Activated naive CD8-positive, alpha-beta T cell (primary cell): ENCODE results near the gene RASSF3.

Experiments
- H3K27ac Mint-ChIP-seq: one replicate; pipeline ENCODE4 v1.8.0; 2021; ENCODE audit warnings: mixed read lengths
- H3K27me3 Mint-ChIP-seq: one replicate; pipeline ENCODE4 v1.8.0; 2021; ENCODE audit warnings: mixed read lengths
- H3K36me3 Mint-ChIP-seq: one replicate; pipeline ENCODE4 v1.8.0; 2021; ENCODE audit warnings: mixed read lengths
- H3K4me1 Mint-ChIP-seq: one replicate; pipeline ENCODE4 v1.8.0; 2021; ENCODE audit warnings: low read depth, mixed read lengths
- H3K4me3 Mint-ChIP-seq: one replicate; pipeline ENCODE4 v1.8.0; 2021; ENCODE audit warnings: mild to moderate bottlenecking, mixed read lengths
- H3K9me3 Mint-ChIP-seq: one replicate; pipeline ENCODE4 v1.8.0; 2021; ENCODE audit warnings: low read depth, mixed read lengths

Gene RASSF3

DNA sequence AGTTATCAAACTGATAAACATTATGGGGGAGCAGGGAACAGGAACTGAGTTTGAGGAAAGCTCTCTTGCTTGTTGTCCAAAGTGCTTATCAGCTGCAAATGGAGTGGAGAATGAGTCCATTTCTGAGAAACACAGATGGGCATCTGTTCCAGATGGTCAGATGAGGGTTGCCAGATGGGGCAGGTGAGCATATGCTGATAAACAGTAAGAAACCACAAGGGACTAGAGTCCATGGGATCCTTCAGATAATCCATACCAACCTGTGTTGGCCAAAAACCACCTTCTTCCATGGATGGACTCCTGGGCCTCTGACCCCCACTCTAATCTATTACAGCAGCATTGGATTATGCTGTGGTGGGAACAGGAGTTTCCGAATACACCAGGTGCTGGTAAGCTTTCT, 110.6 kb downstream of the RASSF3 start:
- no peak overlapping the region for H3K4me3 Mint-ChIP-seq
- no peaks in the 10 kb centered on the region for H3K9me3 Mint-ChIP-seq
- peaks cover 19% of the 10 kb centered on the region for H3K4me1 Mint-ChIP-seq
- H3K36me3 Mint-ChIP-seq: peaks cover 31% of the 10 kb centered on the region
- no peak overlapping the region for H3K27ac Mint-ChIP-seq
- no peaks in the 10 kb centered on the region for H3K27me3 Mint-ChIP-seq

GRCh38 chr12:64722835-64723234, 112.5 kb downstream of the RASSF3 start:
- Mint-ChIP-seq H3K9me3 (no peaks in the 10 kb centered on the region), H3K27ac (no peak overlapping the region), H3K4me1 (peaks cover 12% of the 10 kb centered on the region), H3K4me3 (no peak overlapping the region), H3K27me3 (no peaks in the 10 kb centered on the region), H3K36me3 (peaks cover 29% of the 10 kb centered on the region)

- H3K36me3 Mint-ChIP-seq: peaks cover 29% of the 10 kb centered on the region
- H3K4me3 Mint-ChIP-seq: no peak overlapping the region
- no peaks in the 10 kb centered on the region for H3K9me3 Mint-ChIP-seq
- H3K27me3 Mint-ChIP-seq: no peaks in the 10 kb centered on the region
- H3K27ac Mint-ChIP-seq: peak overlapping the region; percentile 37
- H3K4me1 Mint-ChIP-seq: peaks cover 12% of the 10 kb centered on the region
Observed at GRCh38 chr12:64723630-64724029, 113.3 kb downstream of the RASSF3 start.

DNA sequence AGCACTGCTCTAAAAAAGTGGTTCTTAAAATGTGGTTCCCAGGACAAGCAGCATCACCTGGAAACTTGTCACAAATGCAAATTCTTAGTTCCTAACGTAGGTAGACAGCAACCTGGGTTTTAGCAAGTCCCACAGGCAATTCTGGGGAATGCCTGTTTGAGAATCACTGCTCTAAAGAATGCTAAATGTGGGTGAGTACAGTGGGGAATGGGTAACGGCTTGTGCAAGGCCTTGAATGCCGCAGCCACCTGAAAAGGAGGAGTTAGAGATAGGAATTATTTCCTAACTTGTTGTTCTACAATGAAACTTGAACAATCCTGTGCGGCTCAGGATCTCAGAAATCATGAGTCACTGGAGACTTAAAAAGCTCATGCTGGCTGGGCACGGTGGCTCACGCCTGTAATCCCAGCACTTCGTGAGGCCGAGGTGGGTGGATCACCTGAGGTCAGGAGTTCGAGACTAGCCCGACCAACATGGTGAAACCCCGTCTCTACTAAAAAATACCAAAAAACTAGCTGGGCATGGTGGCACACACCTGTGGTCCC, 114.0 kb downstream of the RASSF3 start:
- Mint-ChIP-seq H3K27ac (no peak overlapping the region), H3K27me3 (no peaks in the 10 kb centered on the region), H3K36me3 (peaks cover 27% of the 10 kb centered on the region), H3K4me3 (no peak overlapping the region), H3K4me1 (peaks cover 12% of the 10 kb centered on the region), H3K9me3 (no peaks in the 10 kb centered on the region)

GRCh38 chr12:64729909-64730587, 119.8 kb downstream of the RASSF3 start:
- H3K9me3 Mint-ChIP-seq: no peaks in the 10 kb centered on the region
- H3K27ac Mint-ChIP-seq: peak overlapping the region; percentile 69
- H3K36me3 Mint-ChIP-seq: peaks cover 29% of the 10 kb centered on the region
- no peaks in the 10 kb centered on the region for H3K27me3 Mint-ChIP-seq
- H3K4me1 Mint-ChIP-seq: peaks cover 17% of the 10 kb centered on the region
- H3K4me3 Mint-ChIP-seq: no peak overlapping the region

GRCh38 chr12:64730588-64730969, 120.3 kb downstream of the RASSF3 start:
- Mint-ChIP-seq H3K36me3 (peaks cover 27% of the 10 kb centered on the region), H3K4me3 (no peak overlapping the region), H3K4me1 (peaks cover 15% of the 10 kb centered on the region), H3K27ac (peak overlapping the region; percentile 55), H3K9me3 (no peaks in the 10 kb centered on the region), H3K27me3 (no peaks in the 10 kb centered on the region)

DNA sequence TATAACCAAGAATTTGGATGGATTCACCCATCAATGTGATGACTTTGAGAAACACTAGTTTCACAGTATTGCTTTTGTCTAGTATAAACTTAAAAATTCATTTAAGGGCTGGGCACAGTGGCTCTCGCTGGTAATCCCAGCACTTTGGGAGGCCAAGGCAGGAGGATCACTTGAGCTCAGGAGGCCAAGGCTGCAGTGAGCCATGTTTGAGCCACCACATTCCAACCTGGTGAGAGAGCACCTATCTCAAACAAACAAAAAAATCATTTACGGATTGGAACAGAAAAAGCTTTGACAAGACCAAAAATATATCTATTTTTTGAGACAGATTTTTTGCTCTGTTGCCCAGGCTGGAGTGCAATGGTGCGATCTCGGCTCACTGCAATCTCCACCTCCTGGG, 121.4 kb downstream of the RASSF3 start:
- H3K9me3 Mint-ChIP-seq: no peaks in the 10 kb centered on the region
- H3K4me3 Mint-ChIP-seq: no peak overlapping the region
- peaks cover 27% of the 10 kb centered on the region for H3K36me3 Mint-ChIP-seq
- H3K27me3 Mint-ChIP-seq: no peaks in the 10 kb centered on the region
- H3K4me1 Mint-ChIP-seq: peaks cover 16% of the 10 kb centered on the region
- H3K27ac Mint-ChIP-seq: no peak overlapping the region

GRCh38 chr12:64733857-64734256, 123.6 kb downstream of the RASSF3 start:
- H3K4me3 Mint-ChIP-seq: no peak overlapping the region
- H3K4me1 Mint-ChIP-seq: peaks cover 26% of the 10 kb centered on the region
- no peaks in the 10 kb centered on the region for H3K9me3 Mint-ChIP-seq
- peaks cover 32% of the 10 kb centered on the region for H3K36me3 Mint-ChIP-seq
- no peaks in the 10 kb centered on the region for H3K27me3 Mint-ChIP-seq
- H3K27ac Mint-ChIP-seq: no peak overlapping the region

DNA sequence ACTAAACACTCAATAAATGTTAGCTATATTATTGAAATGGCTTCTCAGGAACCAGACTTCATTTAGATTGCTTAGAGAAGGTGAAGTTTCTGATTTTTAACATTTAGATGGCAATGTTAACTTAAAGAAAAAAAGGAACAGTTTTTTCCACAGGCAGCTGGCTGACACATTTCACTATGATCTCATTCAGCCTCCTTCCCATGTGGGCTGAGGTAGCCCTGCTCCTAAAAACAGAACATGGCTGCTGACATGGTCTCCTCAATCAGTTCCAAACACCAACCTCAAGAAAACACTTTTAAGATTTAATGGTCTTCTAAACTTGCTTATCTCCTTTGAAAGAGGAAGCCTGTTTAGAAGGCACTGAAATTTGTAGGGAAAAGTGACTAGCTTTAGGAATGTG, 125.1 kb downstream of the RASSF3 start:
- Mint-ChIP-seq H3K4me3 (no peak overlapping the region), H3K4me1 (peaks cover 20% of the 10 kb centered on the region), H3K9me3 (no peaks in the 10 kb centered on the region), H3K36me3 (peaks cover 36% of the 10 kb centered on the region), H3K27ac (no peak overlapping the region), H3K27me3 (no peaks in the 10 kb centered on the region)

- Mint-ChIP-seq H3K36me3 (peaks cover 33% of the 10 kb centered on the region), H3K9me3 (no peaks in the 10 kb centered on the region), H3K4me3 (no peak overlapping the region), H3K27ac (peak overlapping the region; percentile 6), H3K27me3 (no peaks in the 10 kb centered on the region), H3K4me1 (peaks cover 11% of the 10 kb centered on the region)
Observed at GRCh38 chr12:64736771-64737170, 126.5 kb downstream of the RASSF3 start.

DNA sequence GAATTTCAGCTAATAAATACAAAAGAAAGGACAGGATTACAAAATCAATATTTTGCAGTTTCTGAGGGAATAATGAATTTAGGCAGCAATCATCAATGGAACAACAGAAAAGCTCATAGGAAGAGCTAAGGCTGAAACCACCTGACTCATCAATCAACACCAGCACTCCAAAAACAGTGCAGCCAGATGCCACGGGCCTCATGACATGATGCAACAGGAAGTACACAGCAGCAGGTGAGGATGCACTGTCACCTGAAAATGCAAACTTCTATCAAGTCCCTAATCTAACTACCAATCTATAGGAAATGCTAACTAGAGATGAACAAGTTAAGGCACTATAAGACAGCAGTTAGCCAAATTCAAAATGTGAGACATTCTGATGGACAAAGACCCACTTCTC, 127.2 kb downstream of the RASSF3 start:
- H3K4me1 Mint-ChIP-seq: peaks cover 11% of the 10 kb centered on the region

DNA sequence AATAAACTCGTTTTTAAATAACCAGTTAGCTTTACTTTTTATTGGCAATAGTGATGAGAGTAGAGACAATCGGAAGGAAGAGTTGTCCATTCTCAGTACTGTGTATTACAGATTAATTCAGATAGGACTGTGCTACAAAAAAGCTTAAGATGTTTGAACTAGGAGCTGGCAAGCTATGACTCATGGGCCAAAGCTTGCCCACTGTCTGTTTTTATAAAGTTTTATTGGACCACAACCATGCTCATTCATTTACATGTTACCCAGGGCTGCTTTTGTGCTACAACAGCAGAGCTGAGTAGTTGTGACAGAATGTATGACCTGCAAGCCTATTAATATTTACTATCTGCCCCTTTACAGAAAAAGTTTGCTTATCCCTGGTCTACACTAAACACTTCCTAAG, 129.5 kb downstream of the RASSF3 start:
- Mint-ChIP-seq H3K4me3 (no peak overlapping the region), H3K36me3 (peaks cover 29% of the 10 kb centered on the region), H3K27ac (peak overlapping the region; percentile 54), H3K27me3 (no peaks in the 10 kb centered on the region), H3K9me3 (no peaks in the 10 kb centered on the region), H3K4me1 (peaks cover 11% of the 10 kb centered on the region)

More for the DNA sequence above, 127.2 kb downstream of the RASSF3 start:
- Mint-ChIP-seq H3K4me3 (no peak overlapping the region), H3K27me3 (no peaks in the 10 kb centered on the region), H3K27ac (peak overlapping the region; percentile 47), H3K36me3 (peaks cover 33% of the 10 kb centered on the region), H3K9me3 (no peaks in the 10 kb centered on the region)

DNA sequence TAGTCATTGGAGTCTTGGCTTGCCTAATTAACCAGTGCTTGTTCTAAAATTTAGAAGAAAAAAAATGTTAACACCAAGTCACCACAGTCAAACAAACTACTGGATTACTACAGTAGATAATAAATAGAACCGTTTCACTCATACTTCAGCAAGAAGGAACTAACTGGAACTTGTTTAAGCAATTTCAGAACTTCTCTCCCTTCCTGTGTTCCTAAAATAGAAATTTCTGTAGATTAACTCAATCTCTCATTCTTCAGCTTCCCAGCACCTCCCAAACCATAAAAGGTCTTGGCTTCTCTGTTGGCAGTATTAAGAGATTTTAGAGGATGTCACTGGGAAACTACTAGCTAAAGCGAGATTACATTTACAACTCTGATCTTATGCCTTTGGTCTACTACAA, 130.4 kb downstream of the RASSF3 start:
- no peak overlapping the region for H3K4me3 Mint-ChIP-seq
- H3K27me3 Mint-ChIP-seq: no peaks in the 10 kb centered on the region
- H3K27ac Mint-ChIP-seq: no peak overlapping the region
- peaks cover 31% of the 10 kb centered on the region for H3K36me3 Mint-ChIP-seq
- H3K9me3 Mint-ChIP-seq: no peaks in the 10 kb centered on the region
- peaks cover 11% of the 10 kb centered on the region for H3K4me1 Mint-ChIP-seq

DNA sequence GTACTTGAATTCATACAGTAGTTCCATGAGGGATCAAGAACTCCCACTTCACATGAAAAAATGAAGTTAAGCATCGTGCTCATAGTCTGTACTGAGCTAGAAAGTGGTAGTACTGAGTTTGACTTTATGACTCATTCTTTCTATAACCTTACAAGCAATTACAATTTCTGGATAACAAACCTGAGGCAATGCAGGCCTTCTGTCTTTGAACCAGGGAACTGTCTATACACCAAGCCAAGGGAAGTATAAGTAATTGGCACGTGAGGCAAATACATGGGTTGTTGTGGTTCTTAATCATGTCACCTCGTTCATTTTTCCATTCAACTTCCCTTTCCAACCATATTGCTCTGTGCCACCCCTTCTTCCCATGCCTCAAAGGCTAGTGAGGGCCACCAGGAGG, 132.1 kb downstream of the RASSF3 start:
- H3K27ac Mint-ChIP-seq: no peak overlapping the region
- H3K9me3 Mint-ChIP-seq: no peaks in the 10 kb centered on the region
- H3K27me3 Mint-ChIP-seq: no peaks in the 10 kb centered on the region
- H3K4me3 Mint-ChIP-seq: no peak overlapping the region
- peaks cover 4% of the 10 kb centered on the region for H3K4me1 Mint-ChIP-seq
- peaks cover 26% of the 10 kb centered on the region for H3K36me3 Mint-ChIP-seq

- no peak overlapping the region for H3K4me3 Mint-ChIP-seq
- no peak overlapping the region for H3K27ac Mint-ChIP-seq
- no peaks in the 10 kb centered on the region for H3K27me3 Mint-ChIP-seq
- no peaks in the 10 kb centered on the region for H3K4me1 Mint-ChIP-seq
- H3K9me3 Mint-ChIP-seq: no peaks in the 10 kb centered on the region
- peaks cover 25% of the 10 kb centered on the region for H3K36me3 Mint-ChIP-seq
Observed at GRCh38 chr12:64743206-64743605, 132.9 kb downstream of the RASSF3 start.
